Endothelial cell of umbilical vein (primary cell): ENCODE data around the gene KIF26A. TPM values are rescaled to one million over a fixed set of nuclear protein-coding genes. Genes with fewer than 3 reads are reported as not detected.

Source experiments
- BruUV-seq: library from RNA; stranded (reverse); fragments of 400-500 nt; replicated peaks from 2 replicates; lab custom pipeline; 2021; lab: Mats Ljungman, UMichigan
- CTCF ChIA-PET: fragments of 300-600, 350-600 bp; sonication (Branson Sonifier 250); formaldehyde crosslinking; loops from one replicate; lab custom pipeline; 2021; ENCODE audit warnings: antibody characterized with exemption, inconsistent platforms; lab: Charles Lee
- POLR2A ChIA-PET: fragments of 300-600, 350-600 bp; sonication (Branson Sonifier 250); formaldehyde crosslinking; loops from one replicate; lab custom pipeline; 2021; ENCODE audit warnings: antibody characterized with exemption, inconsistent platforms; lab: Charles Lee
- DNase-seq: peaks from one replicate; pipeline ENCODE4 v3.0.0-alpha.2; 2011; ENCODE audit warnings: low read depth, low spot score
- FAIRE-seq: peaks from 2 replicates; lab custom pipeline; 2011; peaks lifted over from hg19 to GRCh38; lab: Jason Lieb, UNC
- H2AFZ ChIP-seq: 2 replicates; pipeline ENCODE4 v1.6.0; 2012; ENCODE audit warnings: low read depth, low read length, control low read depth, inconsistent platforms
- H3K27ac ChIP-seq: 2 replicates; pipeline ENCODE4 v1.5.1; 2011; ENCODE audit warnings: low read depth, mild to moderate bottlenecking, control low read depth, low read length, moderate library complexity; ENCODE audit not compliant: insufficient read depth
- H3K27me3 ChIP-seq, 2 experiments: 2 replicates each; pipeline versions ENCODE4 v1.6.0 to v1.6.1; 2011; ENCODE audit warnings: low read length in 2 of 2, mixed read lengths in 1 of 2; ENCODE audit not compliant: control insufficient read depth in 2 of 2, insufficient read depth in 2 of 2
- H3K36me3 ChIP-seq, 2 experiments: 2 replicates in 1 of 2; 3 replicates in 1 of 2; pipeline ENCODE4 v1.5.1; 2011; ENCODE audit warnings: low read length in 2 of 2, mild to moderate bottlenecking in 1 of 2, moderate library complexity in 1 of 2; ENCODE audit not compliant: control insufficient read depth in 2 of 2, insufficient read depth in 2 of 2; ENCODE audit errors: extremely low read depth in 1 of 2
- H3K4me1 ChIP-seq: 3 replicates; pipeline ENCODE4 v1.5.1; 2011; ENCODE audit warnings: mild to moderate bottlenecking, low read length; ENCODE audit not compliant: control insufficient read depth, insufficient read depth; ENCODE audit errors: extremely low read depth
- H3K4me2 ChIP-seq: 2 replicates; pipeline ENCODE4 v1.6.1; 2011; ENCODE audit warnings: low read length, control low read depth, mixed read lengths; ENCODE audit not compliant: insufficient read depth
- H3K4me3 ChIP-seq, 3 experiments: fragments of 200-600 bp in 1 of 3; sonication (generic), shearing (Covaris generic) in 1 of 3; replicated peaks in 1 of 3; 2 replicates each; pipeline ENCODE4 v1.5.1; 2011 to 2016; ENCODE audit warnings: control low read depth in 3 of 3, low read length in 3 of 3, mild to moderate bottlenecking in 2 of 3, inconsistent platforms in 1 of 3, low read depth in 1 of 3, moderate library complexity in 1 of 3; ENCODE audit not compliant: insufficient read depth in 1 of 3
- H3K79me2 ChIP-seq: 2 replicates; pipeline ENCODE4 v1.6.0; 2012; ENCODE audit warnings: low read length, inconsistent platforms; ENCODE audit not compliant: control insufficient read depth, insufficient read depth
- H3K9ac ChIP-seq: replicated peaks from 2 replicates; pipeline ENCODE3; 2011; ENCODE audit warnings: low read length, control low read depth; ENCODE audit not compliant: insufficient read depth; ENCODE audit errors: extremely low read depth
- H3K9me1 ChIP-seq: replicated peaks from 3 replicates; pipeline ENCODE4 v1.6.0; 2011; ENCODE audit warnings: mild to moderate bottlenecking, low read length; ENCODE audit not compliant: control insufficient read depth, insufficient read depth; ENCODE audit errors: extremely low read depth
- H3K9me3 ChIP-seq: replicated peaks from 2 replicates; pipeline ENCODE4 v1.5.1; 2012; ENCODE audit warnings: low read length, inconsistent platforms; ENCODE audit not compliant: control insufficient read depth, insufficient read depth
- H4K20me1 ChIP-seq: replicated peaks from 2 replicates; pipeline ENCODE3; 2011; ENCODE audit warnings: mild to moderate bottlenecking, low read length; ENCODE audit not compliant: control insufficient read depth, insufficient read depth; ENCODE audit errors: extremely low read depth
- FOS ChIP-seq: IDR thresholded peaks from 2 replicates; pipeline ENCODE4 v1.6.1; 2011; ENCODE audit warnings: mild to moderate bottlenecking, low read length, moderate library complexity, borderline replicate concordance; ENCODE audit not compliant: insufficient read depth
- GATA2 ChIP-seq: IDR thresholded peaks from 2 replicates; pipeline ENCODE4 v1.7.0; 2011; ENCODE audit warnings: low read depth, mild to moderate bottlenecking, moderate library complexity, mixed read lengths, low read length; ENCODE audit not compliant: insufficient read length, insufficient read depth
- JUN ChIP-seq: IDR thresholded peaks from 2 replicates; pipeline ENCODE4 v1.6.1; 2011; ENCODE audit warnings: borderline replicate concordance, low read depth; ENCODE audit not compliant: insufficient read length, insufficient read depth
- MYC ChIP-seq: IDR thresholded peaks from one replicate; pipeline ENCODE4 v1.6.1; 2011; ENCODE audit warnings: mild to moderate bottlenecking, low read depth, low read length
- POLR2A ChIP-seq: IDR thresholded peaks from 2 replicates; pipeline ENCODE4 v1.6.1; 2012; ENCODE audit warnings: low read depth, mild to moderate bottlenecking, control low read depth, low read length
- POLR2AphosphoS5 ChIP-seq: IDR thresholded peaks from 2 replicates; pipeline ENCODE4 v1.6.1; 2012; ENCODE audit warnings: low read depth, mild to moderate bottlenecking, control low read depth, low read length, moderate library complexity; ENCODE audit not compliant: insufficient read depth
- dilution Hi-C: fragments of 300-500 bp; cut with MboI; formaldehyde crosslinking; loops from one replicate; pipeline ENCODE4 v1.15.0; 2019; ENCODE audit warnings: low sequenced_read_pairs; ENCODE audit not compliant: extremely low pct_ligation_motif_present
- intact Hi-C: fragments of 100-400 bp; cut with micrococcal nuclease; formaldehyde crosslinking; loops from one replicate; pipeline ENCODE4 v1.10.0; 2022
- polyA plus RNA-seq, 4 experiments: library from polyadenylated mRNA; depleted of rRNA in 3 of 4; stranded (reverse) in 3 of 4; unstranded in 1 of 4; fragments of >200 nt; gene quantifications; 2 replicates each; pipeline versions ENCODE4 v1.2.1 to v1.2.3, GENCODE V29; 2011 to 2012; ENCODE audit warnings: missing spikeins in 1 of 4
- total RNA-seq: library from RNA; stranded (reverse); gene quantifications from 2 replicates; pipeline ENCODE4 v1.2.3, GENCODE V29; 2021
- TF ChIP-seq, protein P1 (sequence below), 2 donors: IDR thresholded peaks; 1 replicate in 1 of 2; 2 replicates in 1 of 2; pipeline ENCODE4 v1.5.1; 2011; ENCODE audit warnings: low read length in 2 of 2, mild to moderate bottlenecking in 2 of 2, moderate library complexity in 2 of 2, control low read depth in 1 of 2, inconsistent platforms in 1 of 2, low read depth in 1 of 2; ENCODE audit not compliant: insufficient read depth in 1 of 2; ENCODE audit errors: extremely low read depth in 1 of 2

Gene KIF26A
- total and polyA plus RNA-seq, 2 donors (not counting 3 experiments of a cell fraction or from before 2014, with no cell fraction given), result 3.6 to 10.7 TPM

DNA sequence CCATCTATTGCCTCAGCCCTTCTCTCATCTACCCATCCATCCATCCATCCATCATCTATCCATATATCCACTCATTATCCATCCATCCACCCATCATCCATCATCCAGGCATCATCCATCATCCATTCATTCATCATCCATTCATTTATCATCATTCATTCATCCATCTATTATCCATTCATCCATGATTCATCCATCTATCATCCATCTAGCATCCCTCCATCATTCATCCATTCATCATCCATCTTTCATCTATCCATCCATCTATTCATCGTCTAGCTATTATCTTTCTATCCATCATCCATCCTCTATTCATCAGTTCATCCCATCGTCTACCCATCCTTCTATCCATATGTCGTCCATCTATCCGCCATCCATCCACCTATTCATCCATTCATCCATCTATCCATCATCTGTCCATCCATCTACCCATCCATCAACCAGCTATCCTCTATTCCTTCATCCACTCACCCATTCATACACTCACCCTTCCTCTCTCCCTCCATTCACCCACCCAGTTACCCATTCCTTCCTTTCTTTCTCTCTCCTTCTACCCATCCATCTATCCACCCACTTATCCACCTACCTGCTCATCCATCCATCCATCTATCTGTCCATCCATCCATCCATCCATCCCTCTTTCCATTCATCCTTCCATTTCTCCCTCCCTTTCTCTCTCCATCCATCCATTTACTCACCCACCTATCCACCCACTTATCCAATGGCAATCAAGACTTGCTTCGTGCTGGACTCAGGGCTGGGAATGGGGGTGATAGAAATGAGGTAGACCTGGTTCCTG, 59.3 kb downstream of the KIF26A start:
- Histone ChIP-seq H3K9me1 (no peaks in the 10 kb centered on the region), H2AFZ (no peak overlapping the region), H3K4me3 (no peak overlapping the region), H3K4me1 (no peaks in the 10 kb centered on the region), H3K36me3 (no peaks in the 10 kb centered on the region), H3K27me3 (peaks cover 0 to 3% of the 10 kb centered on the region in 2 experiments), H3K79me2 (no peaks in the 10 kb centered on the region), H3K27ac (no peak overlapping the region), H4K20me1 (no peaks in the 10 kb centered on the region), H3K9ac (no peak overlapping the region), H3K9me3 (no peaks in the 10 kb centered on the region), H3K4me2 (no peak overlapping the region)
- CTCF ChIA-PET, result no interaction called here
- intact Hi-C loops (no loop called here), dilution Hi-C loops (no loop called here)
- FAIRE-seq, result no peak
- no TSS peak for BruUV-seq
- POLR2A ChIA-PET, result no interaction called here
- TF ChIP-seq GATA2 (no peak), MYC (no peak), FOS (no peak), POLR2A (no peak), JUN (no peak), POLR2AphosphoS5 (no peak)
- TF ChIP-seq, protein P1, sequence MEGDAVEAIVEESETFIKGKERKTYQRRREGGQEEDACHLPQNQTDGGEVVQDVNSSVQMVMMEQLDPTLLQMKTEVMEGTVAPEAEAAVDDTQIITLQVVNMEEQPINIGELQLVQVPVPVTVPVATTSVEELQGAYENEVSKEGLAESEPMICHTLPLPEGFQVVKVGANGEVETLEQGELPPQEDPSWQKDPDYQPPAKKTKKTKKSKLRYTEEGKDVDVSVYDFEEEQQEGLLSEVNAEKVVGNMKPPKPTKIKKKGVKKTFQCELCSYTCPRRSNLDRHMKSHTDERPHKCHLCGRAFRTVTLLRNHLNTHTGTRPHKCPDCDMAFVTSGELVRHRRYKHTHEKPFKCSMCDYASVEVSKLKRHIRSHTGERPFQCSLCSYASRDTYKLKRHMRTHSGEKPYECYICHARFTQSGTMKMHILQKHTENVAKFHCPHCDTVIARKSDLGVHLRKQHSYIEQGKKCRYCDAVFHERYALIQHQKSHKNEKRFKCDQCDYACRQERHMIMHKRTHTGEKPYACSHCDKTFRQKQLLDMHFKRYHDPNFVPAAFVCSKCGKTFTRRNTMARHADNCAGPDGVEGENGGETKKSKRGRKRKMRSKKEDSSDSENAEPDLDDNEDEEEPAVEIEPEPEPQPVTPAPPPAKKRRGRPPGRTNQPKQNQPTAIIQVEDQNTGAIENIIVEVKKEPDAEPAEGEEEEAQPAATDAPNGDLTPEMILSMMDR (IDR thresholded peaks at IDR 0.05; ENCODE audit: extremely low read depth in 1 of 2, insufficient read depth in 1 of 2, low read depth in 1 of 2, low read length in 2 of 2), result no peak
- no peak for DNase-seq
